ENCODE measurements around the gene PLXDC1. TPM values are rescaled to one million over a fixed set of nuclear protein-coding genes. Genes with fewer than 3 reads are reported as not detected.

Gene PLXDC1
- total and polyA plus RNA-seq, 2 of the 8 experiments (the other 6 are each of a cell fraction or from before 2014, with no cell fraction given), result 4.1 to 14.6 TPM

DNA sequence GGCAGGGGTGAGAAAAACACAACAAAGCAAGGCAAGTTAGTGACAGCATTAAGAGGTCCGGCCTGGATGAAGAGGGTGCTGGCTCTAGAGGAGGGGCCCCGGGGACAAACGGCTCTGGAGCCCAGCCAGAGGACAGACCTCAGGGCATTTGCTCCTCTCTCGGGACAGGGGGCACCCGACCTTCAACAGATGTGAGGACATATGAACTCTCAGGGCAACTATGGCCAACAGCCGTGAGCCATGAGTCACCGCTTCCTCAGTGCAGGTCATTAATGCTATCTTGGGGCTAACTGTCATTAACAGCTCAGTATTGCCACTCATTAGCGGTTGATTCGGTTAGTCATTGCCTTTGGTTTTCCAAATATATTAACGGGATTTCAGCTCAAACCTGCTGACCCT is 24.3 kb upstream of the PLXDC1 start:
- Histone ChIP-seq H3K14ac (ENCODE audit: insufficient read length) (no peak overlapping the region), H2BK15ac (ENCODE audit: low read length) (no peak overlapping the region), H4K91ac (replicated peaks; ENCODE audit: insufficient read length, low read length) (no peak overlapping the region), H3K27me3 (replicated peaks in 1 of 4; ENCODE audit: control insufficient read depth in 3 of 4, extremely low read depth in 1 of 4, insufficient read depth in 3 of 4, low read length in 3 of 4) (no peaks in the 10 kb centered on the region), H2BK20ac (ENCODE audit: low read length) (no peak overlapping the region), H3K56ac (replicated peaks; ENCODE audit: insufficient read length, low read depth, low read length) (no peak overlapping the region), H2BK120ac (replicated peaks; ENCODE audit: low read depth, low read length) (no peak overlapping the region), H3K4me3 (ENCODE audit: extremely low read depth in 1 of 4, insufficient read depth in 2 of 4, low read depth in 3 of 4, low read length in 4 of 4) (no peak overlapping the region), H3K18ac (ENCODE audit: extremely low read depth, low read length) (no peak overlapping the region), H4K5ac (ENCODE audit: insufficient read length, low read depth, low read length) (no peak overlapping the region), H4K8ac (ENCODE audit: extremely low read depth, insufficient read depth, low read length) (no peak overlapping the region), H3K9ac (replicated peaks in 1 of 4; ENCODE audit: extremely low read depth in 1 of 4, low read depth in 3 of 4, low read length in 3 of 4) (no peak overlapping the region), H2AFZ (ENCODE audit: low read length) (no peak overlapping the region), H3K79me1 (ENCODE audit: low read depth, low read length) (no peaks in the 10 kb centered on the region; the same call in 1 of the 2 replicates), H2BK12ac (ENCODE audit: low read depth, low read length) (no peak overlapping the region), H3K79me2 (ENCODE audit: control insufficient read depth in 1 of 2, insufficient read depth in 2 of 2, low read length in 2 of 2) (no peaks in the 10 kb centered on the region), H3K27ac (ENCODE audit: low read depth, low read length) (no peak overlapping the region), H3K23me2 (ENCODE audit: low read depth, low read length) (no peaks in the 10 kb centered on the region; the same call in 1 of the 2 replicates), H2BK5ac (ENCODE audit: low read depth, low read length) (no peak overlapping the region), H3K4me2 (ENCODE audit: insufficient read depth in 1 of 2, low read depth in 2 of 2, low read length in 2 of 2) (no peak overlapping the region), H4K20me1 (replicated peaks in 1 of 2; ENCODE audit: control insufficient read depth in 1 of 2, insufficient read depth in 2 of 2, low read length in 2 of 2) (peaks cover 0 to 5% of the 10 kb centered on the region in 2 experiments), H2AK5ac (ENCODE audit: low read depth, low read length) (no peak overlapping the region), H3K23ac (ENCODE audit: insufficient read length) (no peak overlapping the region), H3K36me3 (ENCODE audit: control insufficient read depth in 2 of 4, insufficient read depth in 4 of 4, low read length in 3 of 4) (peaks cover 0 to 15% (median 5%) of the 10 kb centered on the region in 4 experiments; a peak in 4 of 8 replicates), H3K4me1 (replicated peaks in 1 of 4; ENCODE audit: control insufficient read depth in 3 of 4, insufficient read depth in 4 of 4, low read length in 3 of 4) (peaks cover 0 to 14% (median 10%) of the 10 kb centered on the region in 4 experiments; a peak in 6 of 7 replicates), H3K4ac (replicated peaks; ENCODE audit: insufficient read length, low read depth, low read length) (no peak overlapping the region), H3K9me3 (ENCODE audit: insufficient read depth in 2 of 2, low read depth in 1 of 2, low read length in 1 of 2) (no peaks in the 10 kb centered on the region)
- CTCF ChIA-PET (ENCODE audit: partially characterized antibody), result interaction anchor here (0.7 to 7.8 kb wide), 34 partner anchors 8 to 290 kb away, joined by 3 to 151 read pairs (median 5); partner anchors contain the start of genes ARL5C, CACNB1, LASP1NB and PLXDC1
- FAIRE-seq, result no peak
- POLR2A ChIA-PET (ENCODE audit: partially characterized antibody), result interaction anchor here (0.8 to 3.9 kb wide), 7 partner anchors 10 to 212 kb away, joined by 3 to 35 read pairs (median 9); partner anchors contain the start of genes ARL5C and RPL19
- no peak for DNase-seq (ENCODE audit: low read depth in 1 of 2, low spot score in 2 of 2)
- WGBS, 2 experiments (ENCODE audit: extremely low coverage in 1 of 2, insufficient coverage in 1 of 2, insufficient read length in 1 of 2, insufficient replicate concordance in 2 of 2, low coverage in 1 of 2, low lambda C conversion rate in 2 of 2, missing lambda C conversion rate in 1 of 2), result 84% methylated on average over 10 of the region's 10 CpGs; no CpG with 5 or more reads in 1 of the 2 experiments
- no peak for TF ChIP-seq JUND (IDR thresholded peaks at IDR 0.05; ENCODE audit: low read length)
- no peak for TF ChIP-seq GTF2F1 (IDR thresholded peaks at IDR 0.05; ENCODE audit: borderline replicate concordance, low read depth, low read length)
- TF ChIP-seq EP300 (IDR thresholded peaks at IDR 0.05; ENCODE audit: borderline replicate concordance in 1 of 2, low read depth in 2 of 2, low read length in 2 of 2), result no peak
- no peak for TF ChIP-seq SP2 (IDR thresholded peaks at IDR 0.05; ENCODE audit: low read length)
- no peak for TF ChIP-seq POLR2A (IDR thresholded peaks at IDR 0.05; ENCODE audit: control extremely low read depth in 1 of 2, low read depth in 2 of 2, low read length in 2 of 2)
- TF ChIP-seq POU5F1 (IDR thresholded peaks at IDR 0.05; ENCODE audit: low read depth, low read length), result no peak
- TF ChIP-seq EZH2 (IDR thresholded peaks at IDR 0.05; ENCODE audit: low read depth, low read length, severe bottlenecking), result no peak
- TF ChIP-seq FOSL1 (IDR thresholded peaks at IDR 0.05; ENCODE audit: insufficient read depth, low read depth, low read length), result no peak
- no peak for TF ChIP-seq MAFK (IDR thresholded peaks at IDR 0.05; ENCODE audit: low read depth, low read length)
- no peak for TF ChIP-seq SP1 (IDR thresholded peaks at IDR 0.05; ENCODE audit: low read depth, low read length)
- TF ChIP-seq PHF8 (conservative IDR thresholded peaks at IDR 0.05; ENCODE audit: low read depth, low read length), result no peak
- TF ChIP-seq RAD21 (IDR thresholded peaks at IDR 0.05 in 1 of 2, conservative IDR thresholded peaks at IDR 0.05 in 1 of 2; ENCODE audit: low read depth in 2 of 2, low read length in 2 of 2), result no peak

Measured in H1 (cell line).